Panc1 (cell line): ENCODE data around the gene UBE2L3. TPM values are rescaled to one million over a fixed set of nuclear protein-coding genes. Genes with fewer than 3 reads are reported as not detected.
"Not testable (repeated sequence)": the region's sequence is repeated elsewhere in the genome, so short reads cannot be mapped to it uniquely, and the experiment has no call there.

Experiments used
- ATAC-seq: fragments of 200-7000 bp; cut with Tn5 transposase; 2 replicates; pipeline ENCODE4 v1.9.1; 2020; ENCODE audit warnings: mild to moderate bottlenecking, moderate library complexity
- BruUV-seq: library from RNA; stranded (reverse); fragments of 400-500 nt; replicated peaks from 2 replicates; lab custom pipeline; 2021; lab: Mats Ljungman, UMichigan
- CTCF ChIA-PET: fragments of 300-600 bp; sonication (Branson Sonifier 250); formaldehyde crosslinking; loops from one replicate; lab custom pipeline; 2022; ENCODE audit warnings: antibody characterized with exemption; lab: Charles Lee
- POLR2A ChIA-PET: fragments of 300-600 bp; sonication (Branson Sonifier 250); formaldehyde crosslinking; loops from one replicate; lab custom pipeline; 2022; ENCODE audit warnings: antibody characterized with exemption; lab: Charles Lee
- DNase-seq: peaks from one replicate; pipeline ENCODE4 v3.0.0-alpha.2; 2010; ENCODE audit warnings: low read depth, low spot score
- H3K27ac ChIP-seq: 2 replicates; pipeline ENCODE4 v1.5.1; 2011; ENCODE audit warnings: mild to moderate bottlenecking, low read length, inconsistent platforms
- H3K27me3 ChIP-seq: fragments of 200-500 bp; sonication (Bioruptor generic); 2 replicates; pipeline ENCODE4 v1.6.0; 2014; ENCODE audit warnings: low read length, inconsistent platforms; ENCODE audit not compliant: control insufficient read depth, insufficient read depth
- H3K36me3 ChIP-seq: fragments of 200-500 bp; sonication (Bioruptor generic); 2 replicates; pipeline ENCODE4 v1.5.1; 2014; ENCODE audit warnings: inconsistent platforms, mild to moderate bottlenecking, low read length, moderate library complexity; ENCODE audit not compliant: control insufficient read depth, insufficient read depth
- H3K4me1 ChIP-seq: 2 replicates; pipeline ENCODE4 v1.5.1; 2011; ENCODE audit warnings: inconsistent platforms, mild to moderate bottlenecking, low read length, moderate library complexity; ENCODE audit not compliant: control insufficient read depth, insufficient read depth
- H3K4me3 ChIP-seq, 2 experiments: 2 replicates each; pipeline ENCODE4 v1.5.1; 2011 to 2012; ENCODE audit warnings: low read depth in 2 of 2, low read length in 2 of 2, mild to moderate bottlenecking in 2 of 2, inconsistent platforms in 1 of 2, moderate library complexity in 1 of 2
- H3K9me3 ChIP-seq: fragments of 200-500 bp; sonication (Bioruptor generic); 2 replicates; pipeline ENCODE4 v1.5.1; 2014; ENCODE audit warnings: low read depth, mild to moderate bottlenecking, inconsistent platforms, low read length, moderate library complexity; ENCODE audit not compliant: control insufficient read depth, insufficient read depth
- CTCF ChIP-seq: fragments of 450-650 bp; IDR thresholded peaks from 2 replicates; pipeline ENCODE4 v1.5.1; 2017; ENCODE audit warnings: mild to moderate bottlenecking
- POLR2AphosphoS5 ChIP-seq: IDR thresholded peaks from 2 replicates; pipeline ENCODE4 v1.6.1; 2012; ENCODE audit warnings: mild to moderate bottlenecking, low read depth, low read length, moderate library complexity
- SIN3A ChIP-seq: IDR thresholded peaks from 2 replicates; pipeline ENCODE4 v1.6.1; 2012; ENCODE audit warnings: low read depth, mild to moderate bottlenecking, low read length, moderate library complexity, borderline replicate concordance; ENCODE audit not compliant: insufficient read depth
- TCF7L2 ChIP-seq: IDR thresholded peaks from 2 replicates; pipeline ENCODE4 v1.6.1; 2011; ENCODE audit warnings: mild to moderate bottlenecking, low read depth, low read length, inconsistent platforms
- in situ Hi-C: cut with HindIII; loops from 2 replicates; pipeline ENCODE4 v1.10.0; 2016; ENCODE audit warnings: low sequenced_read_pairs, low pct_unique_long_range_greater_than_20kb
- intact Hi-C: fragments of 100-400 bp; cut with micrococcal nuclease; formaldehyde crosslinking; loops from one replicate; pipeline ENCODE4 v1.10.0; 2022; ENCODE audit not compliant: unreplicated experiment
- total RNA-seq: library from RNA; stranded (reverse); gene quantifications from one replicate; pipeline ENCODE4 v1.2.1, GENCODE V29; 2021; ENCODE audit not compliant: unreplicated experiment
- TF ChIP-seq, protein P1 (sequence below), 2 experiments: IDR thresholded peaks; 2 replicates each; pipeline ENCODE4 v1.6.1; 2011 to 2012; ENCODE audit warnings: low read depth in 2 of 2, control low read depth in 1 of 2, low read length in 1 of 2, mild to moderate bottlenecking in 1 of 2, moderate library complexity in 1 of 2; ENCODE audit not compliant: insufficient read depth in 1 of 2

Gene UBE2L3
- total RNA-seq, 1 experiment from 2014 or later = 51.1 TPM

DNA sequence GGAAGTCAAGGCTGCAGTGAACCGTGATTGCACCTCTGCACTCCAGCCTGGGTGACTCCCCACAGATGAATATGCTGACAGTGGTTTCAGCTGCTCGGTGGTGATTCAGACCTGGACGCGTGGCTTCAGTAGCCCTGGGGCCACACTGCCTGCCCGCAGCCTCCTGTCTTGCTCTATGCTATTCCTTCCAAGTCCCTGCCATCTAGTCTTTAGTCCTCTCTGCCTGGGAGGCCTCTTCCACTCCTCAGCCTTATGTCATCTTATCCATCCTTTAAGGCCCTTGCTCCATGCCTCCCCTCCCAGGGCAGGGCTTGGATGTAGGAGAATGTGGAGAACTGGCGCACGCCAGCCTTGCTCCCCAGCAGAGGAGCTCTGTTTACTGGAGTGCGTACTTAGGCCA lies 39.3 kb downstream of the UBE2L3 start:
- DNase-seq (no peak), ATAC-seq (peak; percentile 20; the same call in 1 of the 2 replicates)
- intact Hi-C loops = no loop called here
- TF ChIP-seq, protein P1, sequence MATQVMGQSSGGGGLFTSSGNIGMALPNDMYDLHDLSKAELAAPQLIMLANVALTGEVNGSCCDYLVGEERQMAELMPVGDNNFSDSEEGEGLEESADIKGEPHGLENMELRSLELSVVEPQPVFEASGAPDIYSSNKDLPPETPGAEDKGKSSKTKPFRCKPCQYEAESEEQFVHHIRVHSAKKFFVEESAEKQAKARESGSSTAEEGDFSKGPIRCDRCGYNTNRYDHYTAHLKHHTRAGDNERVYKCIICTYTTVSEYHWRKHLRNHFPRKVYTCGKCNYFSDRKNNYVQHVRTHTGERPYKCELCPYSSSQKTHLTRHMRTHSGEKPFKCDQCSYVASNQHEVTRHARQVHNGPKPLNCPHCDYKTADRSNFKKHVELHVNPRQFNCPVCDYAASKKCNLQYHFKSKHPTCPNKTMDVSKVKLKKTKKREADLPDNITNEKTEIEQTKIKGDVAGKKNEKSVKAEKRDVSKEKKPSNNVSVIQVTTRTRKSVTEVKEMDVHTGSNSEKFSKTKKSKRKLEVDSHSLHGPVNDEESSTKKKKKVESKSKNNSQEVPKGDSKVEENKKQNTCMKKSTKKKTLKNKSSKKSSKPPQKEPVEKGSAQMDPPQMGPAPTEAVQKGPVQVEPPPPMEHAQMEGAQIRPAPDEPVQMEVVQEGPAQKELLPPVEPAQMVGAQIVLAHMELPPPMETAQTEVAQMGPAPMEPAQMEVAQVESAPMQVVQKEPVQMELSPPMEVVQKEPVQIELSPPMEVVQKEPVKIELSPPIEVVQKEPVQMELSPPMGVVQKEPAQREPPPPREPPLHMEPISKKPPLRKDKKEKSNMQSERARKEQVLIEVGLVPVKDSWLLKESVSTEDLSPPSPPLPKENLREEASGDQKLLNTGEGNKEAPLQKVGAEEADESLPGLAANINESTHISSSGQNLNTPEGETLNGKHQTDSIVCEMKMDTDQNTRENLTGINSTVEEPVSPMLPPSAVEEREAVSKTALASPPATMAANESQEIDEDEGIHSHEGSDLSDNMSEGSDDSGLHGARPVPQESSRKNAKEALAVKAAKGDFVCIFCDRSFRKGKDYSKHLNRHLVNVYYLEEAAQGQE (IDR thresholded peaks at IDR 0.05; ENCODE audit: insufficient read depth in 1 of 2, low read depth in 2 of 2, low read length in 1 of 2) = no peak
- no peak for TF ChIP-seq POLR2AphosphoS5
- TF ChIP-seq TCF7L2 = no peak
- in situ Hi-C loops = no loop called here
- CTCF ChIA-PET = interaction anchor here (0.6 kb wide), 1 partner anchor 8 kb away, joined by 12 read pairs; no protein-coding TSS in a partner anchor
- no peaks in the 10 kb centered on the region for H3K27me3 ChIP-seq
- POLR2A ChIA-PET = no interaction called here
- BruUV-seq = no TSS peak
- H3K27ac ChIP-seq = no peak overlapping the region
- no peak overlapping the region for H3K4me3 ChIP-seq
- no peaks in the 10 kb centered on the region for H3K36me3 ChIP-seq
- H3K4me1 ChIP-seq = no peaks in the 10 kb centered on the region; the same call in 1 of the 2 replicates
- H3K9me3 ChIP-seq = no peaks in the 10 kb centered on the region

DNA sequence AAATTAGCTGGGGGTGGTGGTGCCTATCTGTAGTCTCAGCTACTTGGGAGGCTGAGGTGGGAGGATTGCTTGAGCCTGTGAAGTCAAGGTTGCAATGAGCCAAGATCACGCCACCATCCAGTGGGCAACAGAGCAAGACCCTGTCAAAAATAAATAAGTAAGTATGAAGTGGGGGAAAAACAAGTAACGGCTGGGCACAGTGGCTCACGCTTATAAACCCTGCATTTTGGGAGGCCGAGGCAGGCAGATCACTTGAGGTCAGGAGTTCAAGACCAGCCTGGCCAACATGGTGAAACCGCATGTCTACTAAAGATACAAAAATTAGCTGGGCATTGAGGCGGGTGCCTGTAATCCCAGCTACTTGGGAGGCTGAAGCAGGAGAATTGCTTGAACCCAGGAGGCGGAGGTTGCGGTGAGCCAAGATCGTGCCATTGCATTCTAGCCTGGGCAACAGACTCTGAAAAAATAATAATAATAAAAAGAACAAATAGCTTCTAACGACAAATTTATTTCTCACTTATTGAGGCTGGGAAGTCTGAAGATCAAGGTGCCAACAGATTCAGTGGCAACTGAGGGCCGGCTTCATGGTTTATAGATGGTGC lies 42.1 kb downstream of the UBE2L3 start:
- H3K27ac ChIP-seq, H3K36me3 ChIP-seq, H3K9me3 ChIP-seq, CTCF ChIA-PET, DNase-seq, intact Hi-C loops, BruUV-seq, ATAC-seq, H3K27me3 ChIP-seq, H3K4me3 ChIP-seq, in situ Hi-C loops, H3K4me1 ChIP-seq, POLR2A ChIA-PET: not testable (repeated sequence)

DNA sequence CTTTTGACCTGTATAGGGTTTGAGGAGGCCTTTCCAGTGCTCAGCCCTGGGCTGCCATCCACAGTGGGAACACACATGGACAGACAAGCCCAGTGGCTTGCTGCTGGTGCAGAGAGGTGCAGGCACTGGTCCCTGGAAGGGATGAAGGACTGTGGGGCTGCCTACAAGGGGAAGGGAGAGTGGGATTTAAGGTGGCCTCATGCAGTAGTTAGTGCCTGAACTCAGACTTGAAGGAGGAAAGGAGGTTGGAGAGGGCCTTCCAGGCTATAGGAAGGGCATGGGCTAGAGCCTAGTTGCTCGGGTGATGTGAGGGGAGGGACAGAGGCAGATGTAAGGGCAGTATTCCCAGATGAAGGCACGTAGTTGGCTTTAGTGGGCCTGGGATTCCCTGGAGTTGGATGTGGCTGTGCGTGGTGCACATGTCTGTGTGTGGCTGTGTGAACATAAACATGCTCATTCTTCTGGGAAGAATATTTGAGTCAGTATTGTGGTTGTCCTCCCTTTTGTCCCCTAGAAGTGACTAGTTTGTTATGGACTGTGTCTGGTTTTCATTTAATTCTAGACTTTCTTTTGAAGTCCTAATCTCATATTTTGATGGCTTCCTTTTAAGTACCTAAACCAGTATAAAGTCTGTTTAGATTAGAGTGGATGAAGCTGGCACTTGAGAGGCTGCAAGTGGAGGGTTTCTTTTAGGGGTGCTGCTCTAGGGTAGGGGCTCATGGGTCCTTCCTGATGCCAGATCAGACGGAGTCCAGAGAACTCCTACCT lies 43.9 kb downstream of the UBE2L3 start:
- TF ChIP-seq TCF7L2 = no peak
- TF ChIP-seq SIN3A = no peak
- no peak for TF ChIP-seq CTCF
- TF ChIP-seq, protein P1 (IDR thresholded peaks at IDR 0.05; ENCODE audit: insufficient read depth in 1 of 2, low read depth in 2 of 2, low read length in 1 of 2) = no peak
- no peak for TF ChIP-seq POLR2AphosphoS5
- ATAC-seq = no peak
- Histone ChIP-seq H3K36me3 (no peaks in the 10 kb centered on the region), H3K27me3 (no peaks in the 10 kb centered on the region), H3K27ac (no peak overlapping the region), H3K4me1 (no peaks in the 10 kb centered on the region; the same call in 1 of the 2 replicates), H3K4me3 (no peak overlapping the region), H3K9me3 (no peaks in the 10 kb centered on the region)
- no peak for DNase-seq
- CTCF ChIA-PET = no interaction called here
- in situ Hi-C loops = no loop called here
- intact Hi-C loops = no loop called here
- no TSS peak for BruUV-seq
- POLR2A ChIA-PET = no interaction called here
